Mesodermal cell (in vitro differentiated cells): Measurements from ENCODE around the gene ANTXRL.
"Not testable (repeated sequence)": the region's sequence is repeated elsewhere in the genome, so short reads cannot be mapped to it uniquely, and the experiment has no call there.

Experiments
- H3K27ac ChIP-seq: 2 replicates; pipeline ENCODE4 v1.7.0; 2013; ENCODE audit warnings: mild to moderate bottlenecking, low read depth, low read length, moderate library complexity; ENCODE audit not compliant: severe bottlenecking
- H3K36me3 ChIP-seq: 2 replicates; pipeline ENCODE4 v1.7.1; 2013; ENCODE audit warnings: mild to moderate bottlenecking, low read length, moderate library complexity; ENCODE audit not compliant: control insufficient read depth, insufficient read depth
- H3K4me1 ChIP-seq: one replicate; pipeline ENCODE4 v1.7.1; 2013; ENCODE audit warnings: mild to moderate bottlenecking, low read length; ENCODE audit not compliant: insufficient read depth, control insufficient read depth, poor library complexity, severe bottlenecking
- H3K4me3 ChIP-seq: 2 replicates; pipeline ENCODE4 v1.7.0; 2013; ENCODE audit warnings: low read length, control low read depth, mild to moderate bottlenecking; ENCODE audit not compliant: insufficient read depth, poor library complexity, severe bottlenecking; ENCODE audit errors: extremely low read depth
- H3K9me3 ChIP-seq: 2 replicates; pipeline ENCODE4 v1.7.1; 2013; ENCODE audit warnings: mild to moderate bottlenecking, low read length, moderate library complexity; ENCODE audit not compliant: control insufficient read depth
- WGBS, 2 experiments: methylation state at CpG; one replicate each; pipeline ENCODE4 v1.1.5; 2013; ENCODE audit warnings: missing lambda C conversion rate in 2 of 2; ENCODE audit not compliant: insufficient coverage in 2 of 2; 5-methylcytosine and 5-hydroxymethylcytosine counted together

ANTXRL gene

DNA sequence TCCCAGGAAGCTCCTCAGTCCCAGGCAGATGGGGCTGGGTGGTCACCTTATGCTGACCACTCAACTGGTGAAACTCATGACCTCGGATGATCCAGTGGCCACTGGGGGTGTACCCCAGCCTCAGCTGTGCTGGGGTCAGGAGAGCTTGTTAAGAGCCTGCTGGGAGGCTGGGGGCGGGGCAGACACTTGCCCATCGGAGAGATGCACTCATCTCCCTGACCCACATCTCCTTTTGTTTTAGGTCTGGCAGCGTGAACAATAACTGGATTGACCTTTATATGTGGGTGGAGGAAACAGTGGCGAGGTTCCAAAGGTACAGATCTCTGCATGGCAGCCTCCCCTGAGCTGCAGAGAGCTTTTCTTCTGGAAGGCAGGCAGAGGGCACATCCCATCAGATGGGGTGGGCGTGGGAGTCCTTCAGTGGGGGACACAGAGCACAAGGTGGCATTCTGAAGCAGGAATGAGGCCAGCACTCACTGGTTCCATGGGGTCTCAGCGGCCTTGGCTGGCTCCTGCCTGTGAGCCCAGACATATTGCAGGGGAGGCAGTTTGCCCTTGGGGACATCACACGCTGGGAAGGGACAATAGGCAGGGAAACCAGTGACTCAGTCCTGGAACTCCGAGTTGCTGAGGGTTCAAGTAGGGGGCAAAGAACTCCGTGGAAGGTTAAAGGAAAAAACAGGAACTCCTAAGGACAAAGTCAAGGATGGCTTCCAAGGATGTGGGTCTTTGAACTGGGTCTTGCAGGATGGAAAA is 5.2 kb downstream of the ANTXRL start:
- WGBS, 2 experiments, result 47 to 59% methylated on average over 8 to 9 of the region's 10 CpGs

DNA sequence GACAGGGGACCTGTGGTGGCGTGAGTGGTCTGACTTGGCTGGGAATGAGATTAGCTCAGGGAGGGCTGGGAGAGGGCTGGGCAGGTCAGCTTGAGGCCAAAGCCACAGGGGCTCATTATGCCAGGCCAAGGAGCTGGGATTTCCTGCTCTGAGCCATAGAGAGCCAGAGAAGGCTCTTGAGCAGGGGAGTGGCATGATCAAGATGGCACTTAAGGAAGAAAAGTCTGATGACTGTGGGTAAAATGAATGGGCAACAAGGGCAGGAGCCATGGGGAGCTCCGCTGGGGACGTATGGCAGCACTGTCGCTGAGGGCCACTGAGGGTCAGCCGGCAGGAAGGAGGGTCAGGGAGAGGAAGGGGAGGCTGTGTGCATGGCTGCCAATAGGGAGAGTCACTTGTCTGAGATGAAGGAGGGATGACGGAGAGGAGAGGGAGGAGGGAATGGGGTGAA is 5.8 kb downstream of the ANTXRL start:
- H3K4me1 ChIP-seq, result peaks cover 8% of the 10 kb centered on the region
- WGBS, 2 experiments, result 69 to 78% methylated on average over 5 to 6 of the region's 6 CpGs
- H3K36me3 ChIP-seq, result no peaks in the 10 kb centered on the region
- no peaks in the 10 kb centered on the region for H3K9me3 ChIP-seq
- H3K27ac ChIP-seq, result no peak overlapping the region
- no peak overlapping the region for H3K4me3 ChIP-seq

More for the DNA sequence above, 5.2 kb downstream of the ANTXRL start:
- Histone ChIP-seq H3K36me3 (no peaks in the 10 kb centered on the region), H3K4me3 (no peak overlapping the region), H3K27ac (no peak overlapping the region), H3K9me3 (no peaks in the 10 kb centered on the region), H3K4me1 (peaks cover 8% of the 10 kb centered on the region)

DNA sequence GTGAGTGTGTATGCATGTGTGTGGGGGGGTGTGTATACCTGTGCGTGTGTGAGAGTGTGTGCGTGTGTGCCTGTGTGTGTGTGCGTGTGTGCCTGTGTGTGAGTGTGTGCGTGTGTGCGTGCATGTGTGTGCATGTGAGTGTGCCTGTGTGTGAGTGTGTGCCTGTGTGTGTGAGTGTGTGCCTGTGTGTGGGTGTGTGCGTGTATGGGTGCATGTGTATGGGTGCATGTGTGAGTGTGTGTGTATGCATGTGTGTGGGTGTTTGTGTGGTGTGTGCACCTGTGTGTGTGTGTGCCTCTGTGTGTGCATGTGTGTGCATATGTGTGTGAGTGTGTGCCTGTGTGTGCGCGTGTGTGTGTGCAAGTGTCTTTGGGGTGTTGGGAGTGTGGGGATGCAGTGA is 6.4 kb downstream of the ANTXRL start:
- Histone ChIP-seq H3K36me3 (no peaks in the 10 kb centered on the region), H3K4me1 (peaks cover 8% of the 10 kb centered on the region), H3K9me3 (no peaks in the 10 kb centered on the region), H3K27ac (no peak overlapping the region), H3K4me3 (no peak overlapping the region)
- 71 to 81% methylated on average over 6 to 8 of the region's 8 CpGs for WGBS, 2 experiments

DNA sequence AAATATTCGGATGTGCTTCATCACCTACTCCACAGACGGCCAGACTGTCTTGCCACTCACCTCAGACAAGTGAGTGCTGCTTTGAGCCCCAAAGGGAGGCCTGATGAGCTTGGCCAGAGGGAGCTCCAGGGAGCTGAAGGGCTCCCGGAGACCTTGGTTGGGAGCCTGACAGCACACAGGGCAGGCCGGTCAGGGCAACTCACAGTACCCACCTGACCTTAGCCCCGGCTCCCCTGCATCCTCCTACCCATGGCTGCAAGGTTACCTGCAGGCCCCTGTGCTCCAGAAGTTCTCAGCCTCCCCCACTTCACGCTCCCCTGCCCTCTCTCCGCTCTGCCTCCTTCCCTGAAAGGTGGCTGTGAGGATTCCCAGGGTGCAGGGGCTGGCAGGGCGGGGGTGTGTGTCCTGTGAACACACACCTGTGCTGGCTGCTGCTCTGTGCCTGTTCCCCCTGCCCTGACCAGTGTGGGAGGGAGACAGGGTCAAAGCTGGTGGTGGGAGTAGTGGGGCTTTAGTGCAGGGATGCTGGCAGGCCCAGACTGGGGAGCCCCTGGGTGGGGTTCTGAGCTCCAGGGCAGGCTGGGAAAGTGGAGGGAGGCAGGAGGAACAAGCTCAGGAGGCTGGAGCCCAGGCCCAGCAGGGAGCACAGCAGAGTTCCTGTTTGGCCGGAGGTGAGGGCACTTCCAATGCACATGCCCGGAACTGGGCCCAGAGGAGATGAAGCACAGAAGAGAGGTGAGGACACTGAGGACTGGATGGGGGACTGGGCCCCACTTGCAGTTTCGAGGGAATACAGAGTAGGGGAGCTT is 7.2 kb downstream of the ANTXRL start:
- H3K4me3 ChIP-seq, result no peak overlapping the region
- 85 to 91% methylated on average over 9 to 10 of the region's 11 CpGs for WGBS, 2 experiments
- H3K36me3 ChIP-seq, result no peaks in the 10 kb centered on the region
- peaks cover 8% of the 10 kb centered on the region for H3K4me1 ChIP-seq
- no peak overlapping the region for H3K27ac ChIP-seq
- H3K9me3 ChIP-seq, result no peaks in the 10 kb centered on the region

DNA sequence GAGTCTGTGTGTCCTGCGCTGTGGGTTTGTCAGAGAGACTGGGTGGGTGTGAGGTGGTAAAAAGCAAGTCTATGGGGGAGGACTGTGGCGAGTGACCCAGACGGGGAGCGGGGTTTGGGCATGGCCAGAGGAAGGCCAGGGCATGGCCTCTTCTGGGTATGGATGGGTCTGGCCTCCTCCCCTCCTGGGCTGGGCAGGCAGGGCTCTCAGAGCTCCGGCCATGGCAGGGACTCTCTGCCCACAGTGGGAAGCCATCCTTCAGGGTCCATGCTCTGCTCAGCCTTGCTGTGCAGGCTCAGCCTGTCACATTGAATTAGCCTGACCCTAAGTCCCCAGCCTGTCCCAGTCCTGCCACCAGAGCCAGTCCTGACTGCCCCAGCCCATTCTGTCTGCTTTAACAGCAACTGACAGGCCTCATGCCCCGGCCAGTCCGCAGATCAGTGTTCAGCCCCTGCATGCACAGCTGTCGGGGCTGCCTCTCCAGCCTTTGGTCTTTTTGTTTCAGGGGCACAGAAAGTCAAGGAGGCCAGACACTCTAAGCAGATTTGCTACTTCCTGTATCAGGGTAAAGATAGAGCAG is 7.9 kb downstream of the ANTXRL start:
- WGBS, 2 experiments, result 95 to 96% methylated on average over 5 to 7 of the region's 8 CpGs
- Histone ChIP-seq H3K27ac (no peak overlapping the region), H3K4me1 (peaks cover 8% of the 10 kb centered on the region), H3K4me3 (no peak overlapping the region), H3K36me3 (no peaks in the 10 kb centered on the region), H3K9me3 (no peaks in the 10 kb centered on the region)

DNA sequence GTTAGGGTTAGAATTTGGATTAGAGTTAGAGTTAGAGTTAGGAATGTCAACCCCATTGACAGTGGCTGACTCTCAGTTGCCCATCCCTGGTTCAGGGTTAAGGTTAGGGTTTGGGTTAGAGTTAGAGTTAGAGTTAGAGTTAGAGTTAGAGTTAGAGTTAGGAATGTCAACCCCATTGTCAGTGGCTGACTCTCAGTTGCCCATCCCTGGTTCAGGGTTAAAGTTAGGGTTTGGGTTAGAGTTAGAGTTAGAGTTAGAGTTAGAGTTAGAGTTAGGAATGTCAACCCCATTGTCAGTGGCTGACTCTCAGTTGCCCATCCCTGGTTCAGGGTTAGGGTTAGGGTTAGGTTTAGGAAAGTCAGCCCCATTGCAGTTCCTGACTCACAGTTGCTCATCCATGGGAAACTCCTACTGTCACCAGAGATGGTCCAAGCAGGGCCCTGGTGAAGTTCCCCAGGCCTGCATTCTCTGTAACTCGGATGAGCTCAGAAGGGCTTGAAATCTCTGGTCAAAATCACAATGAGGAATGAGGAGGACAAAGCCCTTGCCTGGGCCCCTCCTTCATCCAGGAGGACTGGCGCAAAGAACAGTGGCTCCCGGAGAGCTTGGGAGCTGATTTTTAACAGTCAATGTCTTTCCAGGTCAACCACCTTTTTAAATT is 8.7 kb downstream of the ANTXRL start:
- H3K4me3 ChIP-seq, H3K4me1 ChIP-seq, H3K36me3 ChIP-seq, H3K27ac ChIP-seq, H3K9me3 ChIP-seq: not testable (repeated sequence)
- 61 to 81% methylated on average over 3 of the region's 3 CpGs for WGBS, 2 experiments

DNA sequence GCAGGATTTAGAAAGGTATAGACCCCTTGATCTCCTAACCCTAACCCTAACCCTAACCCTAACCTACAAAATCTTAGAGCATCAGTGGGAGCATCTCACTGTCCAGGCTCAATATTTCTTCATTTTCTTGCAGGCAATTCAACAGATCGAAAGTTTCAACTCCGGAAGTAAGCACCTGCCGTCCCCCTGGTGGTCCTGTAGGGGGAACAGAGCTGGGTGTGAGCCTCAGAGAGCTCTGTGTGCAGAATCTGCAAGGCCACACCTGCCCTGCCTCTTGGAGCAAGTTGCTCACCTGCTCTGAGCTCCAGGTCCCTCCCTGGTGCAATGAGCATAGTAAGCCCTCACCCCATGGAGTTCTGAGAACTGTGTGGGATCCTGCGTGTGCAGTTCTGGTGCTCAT is 9.3 kb downstream of the ANTXRL start:
- H3K27ac ChIP-seq, H3K4me3 ChIP-seq, H3K9me3 ChIP-seq, H3K4me1 ChIP-seq, H3K36me3 ChIP-seq: not testable (repeated sequence)
- 95 to 100% methylated on average over 1 to 3 of the region's 4 CpGs for WGBS, 2 experiments

DNA sequence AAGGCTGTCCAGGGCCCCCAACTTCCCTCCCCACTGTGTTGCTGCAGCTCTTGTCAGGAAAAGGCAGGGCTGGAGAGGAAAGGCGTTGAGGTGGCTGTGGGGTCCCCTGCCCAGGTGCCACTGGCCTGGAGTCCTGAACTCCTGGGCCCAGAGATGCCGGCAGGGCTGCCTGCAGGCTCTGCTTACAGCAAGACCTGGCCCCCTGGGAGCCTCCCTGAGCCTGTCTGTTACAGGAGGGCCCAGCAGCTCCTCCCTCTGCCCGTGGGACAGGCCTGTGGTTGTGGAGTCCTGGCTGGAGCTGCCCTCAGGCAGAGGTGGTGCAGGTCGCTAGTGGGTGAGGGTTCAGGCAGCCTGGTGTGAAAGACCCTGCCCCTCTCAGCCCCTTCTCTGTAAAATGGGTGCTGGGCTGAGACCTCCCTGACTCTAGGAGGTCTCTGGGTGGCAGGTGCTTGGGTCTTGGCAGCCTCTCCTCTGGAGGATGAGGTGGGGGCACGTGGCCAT is 9.9 kb downstream of the ANTXRL start:
- H3K4me1 ChIP-seq, result peaks cover 8% of the 10 kb centered on the region
- H3K9me3 ChIP-seq, result no peaks in the 10 kb centered on the region
- no peak overlapping the region for H3K27ac ChIP-seq
- H3K4me3 ChIP-seq, result no peak overlapping the region
- H3K36me3 ChIP-seq, result no peaks in the 10 kb centered on the region
- 48 to 76% methylated on average over 2 to 3 of the region's 5 CpGs for WGBS, 2 experiments

DNA sequence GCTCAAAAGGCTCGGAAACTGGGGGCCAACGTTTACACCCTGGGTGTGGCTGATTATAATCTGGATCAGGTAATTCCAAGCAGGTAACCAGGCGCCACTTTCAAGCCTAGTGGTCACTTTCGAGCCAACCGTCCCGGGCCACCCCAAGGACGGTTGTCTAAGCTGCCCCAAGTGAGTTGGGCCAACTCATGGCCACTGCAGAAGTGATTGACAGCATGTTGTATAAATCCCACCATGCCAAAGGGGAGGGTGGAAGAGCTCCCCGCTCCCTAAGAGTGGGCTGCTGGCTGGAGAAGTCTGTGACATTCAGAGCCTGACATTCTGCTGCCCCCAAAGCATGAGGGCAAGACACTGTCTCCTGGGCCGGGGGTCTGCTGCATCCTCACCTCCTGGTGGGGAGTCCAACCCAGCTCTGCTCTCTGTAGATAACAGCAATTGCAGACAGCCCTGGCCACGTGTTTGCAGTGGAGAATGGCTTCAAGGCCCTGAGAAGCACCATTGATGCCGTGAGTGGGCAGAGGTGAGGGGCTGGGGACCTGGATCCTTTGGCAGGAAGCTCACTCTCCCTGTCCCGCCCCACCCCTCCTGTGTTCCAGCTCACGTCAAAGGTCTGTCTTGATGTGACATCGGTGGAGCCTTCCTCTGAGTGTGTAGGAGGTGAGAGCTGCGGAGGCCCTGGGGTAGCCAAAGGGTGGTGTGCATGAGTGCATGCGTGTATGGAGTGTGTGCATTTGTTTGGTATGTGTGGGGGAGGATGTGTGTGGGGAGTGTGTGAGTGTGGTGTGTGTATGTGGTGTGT is 10.8 kb downstream of the ANTXRL start:
- peaks cover 8% of the 10 kb centered on the region for H3K4me1 ChIP-seq
- no peak overlapping the region for H3K27ac ChIP-seq
- 83 to 95% methylated on average over 11 to 12 of the region's 16 CpGs for WGBS, 2 experiments
- no peaks in the 10 kb centered on the region for H3K36me3 ChIP-seq
- no peaks in the 10 kb centered on the region for H3K9me3 ChIP-seq
- H3K4me3 ChIP-seq, result no peak overlapping the region
